HG03558 (cell line): ENCODE measurements around the gene MAB21L4.

Source experiments
- ATAC-seq: cut with Tn5 transposase; IDR thresholded peaks from one replicate; pipeline ENCODE4 v1.9.1; 2021; ENCODE audit warnings: moderate number of reproducible peaks; ENCODE audit not compliant: unreplicated experiment; ENCODE audit errors: extremely low read depth

MAB21L4 gene

DNA sequence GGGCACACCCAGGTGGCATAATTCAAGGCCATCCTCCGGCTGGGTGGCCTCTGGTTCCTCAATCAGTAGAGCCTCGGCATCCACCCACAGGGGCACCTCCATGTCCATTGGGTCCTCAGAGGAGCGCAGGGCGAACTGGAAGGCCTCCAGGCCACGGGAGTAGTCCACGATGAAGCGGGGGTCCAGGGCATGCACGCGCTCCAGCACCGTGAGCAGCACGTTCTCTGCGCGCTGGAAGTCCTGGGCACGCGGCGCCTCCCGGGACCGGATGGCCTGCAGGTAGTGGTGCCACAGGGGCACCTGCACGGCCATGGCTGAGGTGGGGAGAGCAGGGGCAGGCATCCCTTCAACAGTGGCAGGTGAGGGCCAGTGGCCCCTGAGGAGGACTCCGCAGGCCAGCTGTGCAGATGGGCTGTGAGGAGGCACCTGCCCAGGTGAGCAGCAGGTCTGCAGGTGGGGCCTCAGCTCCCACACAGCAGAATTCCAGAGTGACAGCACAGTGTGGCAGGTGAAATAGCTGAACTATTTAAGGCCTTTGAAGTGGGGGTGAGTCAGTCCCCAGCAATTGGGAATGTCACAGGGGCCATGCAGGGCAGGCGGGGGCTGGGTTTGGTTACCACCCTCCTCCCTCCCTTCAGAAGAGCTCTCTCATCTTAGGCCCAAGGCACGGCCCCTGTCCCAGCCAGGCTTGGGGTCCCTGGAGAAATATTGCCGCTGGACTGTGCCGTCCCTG, at the start of gene MAB21L4:
TSS of gene MAB21L4 (minus strand) at position 501 of the 733 bp plus-strand sequence. CDS start at position 342, 159 bp downstream.
- ATAC-seq: no peak

DNA sequence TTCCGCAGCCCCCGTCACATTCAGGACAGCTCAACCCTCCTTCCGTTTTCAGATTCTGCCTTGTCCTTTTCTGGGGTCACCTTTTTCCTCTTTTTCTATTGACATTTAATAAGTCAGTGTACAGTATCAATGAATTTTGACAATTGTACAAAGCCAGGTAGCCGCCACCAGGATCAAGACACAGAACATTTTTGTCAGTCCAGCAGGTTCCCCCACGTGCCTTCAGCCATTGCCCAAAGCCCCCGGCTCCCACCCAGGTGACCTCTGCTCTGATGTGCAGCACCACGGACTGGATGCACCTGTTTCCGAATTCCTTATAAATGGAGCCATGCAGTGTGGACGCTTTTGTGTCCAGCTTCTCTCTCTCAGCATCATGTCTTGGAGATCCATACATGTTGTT, 40.1 kb upstream of the MAB21L4 start:
- no peak for ATAC-seq

GRCh38 chr2:240935103-240935876, 39.3 kb upstream of the MAB21L4 start:
- ATAC-seq: no peak

DNA sequence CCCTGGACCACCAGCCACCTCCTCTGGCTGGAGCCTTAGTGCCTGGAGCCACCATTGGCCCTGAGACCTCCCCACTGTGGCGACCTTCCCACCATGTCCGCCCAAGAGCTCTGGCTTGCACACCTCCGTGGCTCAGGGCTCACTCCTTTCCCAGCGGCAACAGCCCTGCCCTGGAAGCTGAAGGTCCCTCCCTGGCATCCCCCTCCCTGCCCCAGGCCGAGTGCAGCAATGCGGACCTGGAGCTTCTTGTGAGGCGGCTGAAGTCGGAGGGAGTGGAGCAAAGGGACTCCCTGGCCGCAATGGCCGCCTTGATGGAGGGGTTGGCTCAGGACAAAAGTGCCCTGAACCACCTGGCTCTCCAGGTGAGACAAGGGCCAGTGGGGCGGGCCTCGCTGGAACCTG, 38.7 kb upstream of the MAB21L4 start:
- no peak for ATAC-seq

DNA sequence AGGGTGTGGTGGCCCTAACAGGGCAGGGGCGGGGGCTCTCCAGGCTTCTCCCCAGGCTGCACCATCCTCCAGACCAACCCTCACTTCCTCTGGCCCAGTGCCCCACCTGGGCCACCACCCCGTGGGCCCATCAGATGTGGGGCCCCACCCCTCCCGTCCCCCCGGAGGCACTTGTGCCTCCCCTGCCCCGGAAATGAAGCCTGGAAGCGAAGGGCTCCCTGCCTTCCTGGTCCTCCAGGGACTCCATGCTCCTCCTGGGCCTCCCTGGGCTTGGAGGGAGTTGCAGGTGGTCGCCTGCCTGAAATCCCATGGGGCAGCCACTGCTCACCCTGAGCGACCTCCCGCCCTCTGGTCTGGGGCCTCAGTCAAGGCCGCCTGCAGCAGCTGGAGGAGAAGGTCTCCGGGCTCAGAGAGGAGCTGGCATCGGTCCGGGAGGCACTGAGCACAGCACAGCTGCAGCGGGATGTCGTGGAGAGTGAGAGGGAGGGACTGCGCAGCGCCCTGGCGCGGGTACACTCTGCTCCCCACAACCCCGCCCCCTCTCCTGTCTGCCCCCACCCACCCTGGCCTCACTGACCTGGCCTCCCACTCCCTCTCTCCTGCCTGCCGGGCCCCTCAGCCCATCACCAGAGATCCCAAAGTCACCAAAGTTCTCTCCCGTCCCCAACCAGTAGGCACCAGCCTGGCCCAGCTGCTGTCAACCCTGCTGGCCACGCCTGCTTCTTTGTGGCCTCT, 38.2 kb upstream of the MAB21L4 start:
- no peak for ATAC-seq

GRCh38 chr2:240933048-240933965, 37.4 kb upstream of the MAB21L4 start:
- ATAC-seq: no peak

DNA sequence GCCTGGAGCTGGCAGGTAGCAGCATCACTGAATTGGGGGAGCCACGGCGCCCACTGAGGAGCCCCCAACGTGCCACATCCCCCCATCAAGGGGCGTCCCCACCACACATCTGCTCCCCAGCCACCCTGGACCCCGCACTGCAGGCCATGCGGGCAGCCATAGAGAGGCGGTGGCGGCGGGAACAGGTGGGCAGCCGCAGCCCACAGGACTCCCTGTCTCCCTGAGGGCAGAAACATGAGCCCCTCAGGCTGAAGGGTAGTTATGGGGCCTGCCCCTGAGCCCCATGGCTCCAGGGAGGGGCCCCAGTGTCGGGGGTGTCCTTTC, 36.7 kb upstream of the MAB21L4 start:
- no peak for ATAC-seq

- no peak for ATAC-seq
Observed at GRCh38 chr2:240932001-240932723, 36.2 kb upstream of the MAB21L4 start.

- no peak for ATAC-seq
Observed at GRCh38 chr2:240931319-240931949, 35.5 kb upstream of the MAB21L4 start.

GRCh38 chr2:240930631-240931318, 34.8 kb upstream of the MAB21L4 start:
- no peak for ATAC-seq

DNA sequence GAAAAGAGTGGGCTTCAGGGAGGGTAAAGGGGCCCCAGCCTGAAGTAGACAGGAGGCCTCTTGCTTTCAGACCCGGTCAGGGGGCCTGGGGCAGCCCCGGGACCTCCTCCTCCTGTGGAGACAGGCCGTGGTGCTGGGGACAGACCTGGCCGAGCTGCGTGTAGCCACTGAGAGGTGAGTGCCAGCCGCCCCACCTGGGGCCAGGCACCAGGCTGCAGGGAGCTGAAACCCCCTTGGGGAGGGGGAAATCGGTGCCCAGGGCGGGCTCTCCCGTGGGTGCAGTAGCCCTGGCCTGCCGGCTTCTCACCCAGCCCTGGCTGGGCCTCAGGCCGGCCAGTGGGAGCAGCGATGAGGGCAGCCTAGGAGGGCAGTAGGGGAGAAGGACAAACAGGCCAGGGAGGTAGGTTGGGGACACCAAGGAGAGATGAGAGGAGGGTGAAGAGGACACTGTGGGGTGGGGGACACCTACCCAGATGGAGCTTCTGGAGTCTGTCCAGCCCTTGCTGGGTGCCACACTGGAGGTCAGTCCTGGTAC, 34.2 kb upstream of the MAB21L4 start:
- ATAC-seq: no peak

- ATAC-seq: no peak
Observed at GRCh38 chr2:240929364-240930095, 33.6 kb upstream of the MAB21L4 start.

DNA sequence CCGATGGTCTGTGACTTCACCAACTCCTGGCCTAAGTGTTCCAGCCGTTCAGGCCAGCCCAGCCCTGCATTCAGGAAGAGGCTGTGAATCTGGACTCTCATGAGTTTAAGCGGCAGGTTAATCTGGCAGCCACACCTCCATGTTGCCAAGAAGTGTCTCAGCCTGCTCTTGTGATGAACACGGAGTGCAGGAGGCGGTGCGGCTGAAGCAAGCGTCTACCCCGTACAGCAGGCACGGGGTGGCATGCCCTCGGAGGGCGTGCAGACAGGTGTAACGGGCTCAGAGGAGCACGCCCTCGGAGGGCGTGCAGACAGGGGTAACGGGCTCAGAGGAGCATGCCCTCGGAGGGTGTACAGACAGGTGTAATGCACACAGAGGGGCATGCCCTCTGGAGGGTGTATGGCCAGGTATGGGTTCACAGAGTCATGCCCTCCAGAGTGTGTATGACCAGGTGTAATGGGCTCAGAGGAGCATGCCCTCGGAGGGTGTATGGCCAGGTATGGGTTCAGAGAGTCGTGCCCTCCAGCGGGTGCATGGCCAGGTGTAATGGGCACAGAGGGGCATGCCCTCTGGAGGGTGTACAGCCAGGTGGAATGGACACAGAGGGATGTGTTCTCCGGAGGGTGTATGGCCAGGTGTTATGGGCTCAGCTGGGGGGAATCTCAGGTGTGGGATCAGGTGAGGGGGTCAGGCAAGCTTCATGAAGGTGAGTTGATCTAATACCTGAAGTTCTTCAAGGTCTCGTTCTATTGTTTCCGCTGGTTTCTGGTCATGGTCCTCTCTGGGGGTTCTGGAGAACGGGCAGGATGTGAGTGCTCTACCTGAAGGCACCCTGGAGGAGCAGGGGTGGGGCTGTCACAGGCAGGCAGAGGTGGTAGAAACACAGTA, 32.8 kb upstream of the MAB21L4 start:
- no peak for ATAC-seq

DNA sequence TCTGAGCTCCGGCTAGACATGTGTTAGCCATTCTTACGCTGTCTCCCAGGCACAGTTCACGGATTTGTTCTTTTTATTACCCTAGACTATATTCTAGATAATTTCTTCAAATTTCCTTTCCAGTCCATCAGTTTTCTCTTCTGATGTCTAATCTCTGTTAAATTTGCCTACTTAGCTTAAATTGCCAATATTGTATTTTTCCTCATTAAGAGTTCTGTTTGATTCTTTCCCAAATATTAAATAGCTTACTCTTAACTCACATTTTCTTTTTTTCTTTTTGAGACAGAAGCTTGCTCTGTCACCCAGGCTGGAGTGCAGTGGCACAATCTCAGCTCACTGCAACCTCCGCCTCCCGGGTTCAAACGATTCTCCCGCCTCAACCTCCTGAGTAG, 31.4 kb upstream of the MAB21L4 start:
- ATAC-seq: no peak

DNA sequence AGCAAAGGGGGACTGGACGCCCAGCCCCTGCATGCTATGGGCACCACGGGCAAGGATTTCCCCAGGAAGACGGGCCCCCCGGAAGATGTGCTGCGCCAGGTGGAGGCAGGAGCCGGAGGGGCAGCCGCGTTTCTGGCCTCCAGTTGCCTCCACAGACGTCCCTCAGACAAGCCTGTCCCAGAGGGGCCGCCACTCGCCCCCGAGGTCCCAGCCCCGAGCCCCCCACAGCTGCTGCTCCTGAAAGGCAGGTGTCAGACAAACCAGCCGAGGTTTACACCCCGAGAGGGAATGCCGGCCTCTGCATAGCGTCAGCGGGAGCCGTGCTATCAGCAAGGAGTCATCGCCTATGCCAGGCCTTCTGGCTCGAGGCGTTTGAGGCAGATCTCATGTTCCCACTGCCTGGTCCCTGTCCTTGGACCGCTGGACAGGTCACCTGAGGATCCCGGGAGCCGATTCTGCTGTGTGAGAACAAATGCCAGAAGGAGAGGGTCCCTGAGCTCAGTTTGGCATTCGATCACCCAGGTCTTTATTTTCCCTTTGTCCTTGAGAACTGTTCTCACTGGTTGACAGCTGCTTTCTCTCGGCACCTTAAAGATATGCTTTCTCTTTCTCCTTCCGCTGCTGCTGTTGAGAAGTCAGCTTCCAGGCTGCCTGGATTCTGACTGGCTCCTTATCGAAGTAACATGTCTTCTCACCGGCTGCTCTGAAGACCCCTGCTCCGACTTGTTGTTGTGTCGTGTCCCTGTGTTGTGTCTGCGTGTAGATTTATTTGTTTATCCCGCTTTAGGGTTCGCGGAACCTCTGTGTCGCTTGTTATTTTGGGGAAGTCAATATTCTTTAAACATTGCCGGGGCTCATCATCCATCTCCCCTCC, 30.8 kb upstream of the MAB21L4 start:
- ATAC-seq: no peak
